Left lung (tissue), 10 donors: ENCODE data around the gene LINC01488. TPM values are rescaled to one million over a fixed set of nuclear protein-coding genes. Genes with fewer than 3 reads are reported as not detected.

ENCODE experiments used
- ATAC-seq: fragments of 200-7000 bp; cut with Tn5 transposase; one replicate; pipeline ENCODE4 v1.9.1; 2020; ENCODE audit warnings: moderate library complexity
- DNase-seq, 4 donors: peaks; one replicate each; pipeline ENCODE4 v3.0.0-alpha.2; 2013 to 2020
- H3K27ac ChIP-seq, 2 donors: fragments of 200-600 bp; sonication (generic) in 1 of 2; one replicate each; pipeline versions ENCODE4 v1.5.0 to v1.8.0; 2020 to 2021
- H3K27me3 ChIP-seq, 2 donors: fragments of 200-600 bp; sonication (generic) in 1 of 2; one replicate each; pipeline versions ENCODE4 v1.5.0 to v1.8.0; 2020 to 2021
- H3K36me3 ChIP-seq, 2 donors: fragments of 200-600 bp; sonication (generic) in 1 of 2; one replicate each; pipeline versions ENCODE4 v1.5.0 to v1.8.0; 2020 to 2021
- H3K4me1 ChIP-seq, 2 donors: fragments of 200-600 bp; one replicate each; pipeline ENCODE4 v1.8.0; 2021
- H3K4me3 ChIP-seq, 2 donors: fragments of 200-600 bp; sonication (generic) in 1 of 2; one replicate each; pipeline versions ENCODE4 v1.5.0 to v1.8.0; 2020 to 2021; ENCODE audit warnings: mild to moderate bottlenecking in 1 of 2
- H3K9me3 ChIP-seq, 2 donors: fragments of 200-600 bp; sonication (generic) in 1 of 2; one replicate each; pipeline versions ENCODE4 v1.5.0 to v1.8.0; 2020 to 2021
- intact Hi-C, 2 donors: fragments of 100-400 bp; cut with DNase I; formaldehyde crosslinking; loops; one replicate each; pipeline versions ENCODE4 v1.11.2 to v1.14.2; 2022
- polyA plus RNA-seq, 6 donors: library from polyadenylated mRNA; unstranded; fragments of 120-200 nt; gene quantifications; one replicate each; pipeline ENCODE4 v1.2.1, GENCODE V29; 2013; ENCODE audit not compliant: insufficient read length in 6 of 6
- total RNA-seq, 2 donors: library from RNA; stranded (reverse); fragmentation: NEBNext Ultra II Directional; extraction: Animal tissue kit (Norgen Biotek cat#: 25700); gene quantifications; one replicate each; pipeline ENCODE4 v1.2.1, GENCODE V29; 2021
- TF ChIP-seq, protein P1 (sequence below), 2 donors: fragments of 200-600 bp; sonication (generic) in 1 of 2; IDR thresholded peaks; one replicate each; pipeline versions ENCODE4 v1.5.0 to v1.8.0; 2021; ENCODE audit warnings: antibody characterized with exemption in 2 of 2
- donor health status: DM: no; HTN: yes; CAD: no.
- donor health status: DM: no; HTN: no; CAD: no.

LINC01488 gene
- total and polyA plus RNA-seq, 8 donors, result 0.04 to 0.12 (median 0.07) TPM; not detected in 2

GRCh38 chr11:69466039-69466438, 15.4 kb upstream of the LINC01488 start:
- no peak overlapping the region for H3K4me3 ChIP-seq
- no peak overlapping the region for H3K27ac ChIP-seq
- intact Hi-C loops, result no loop called here
- no peaks in the 10 kb centered on the region for H3K36me3 ChIP-seq
- TF ChIP-seq, protein P1, sequence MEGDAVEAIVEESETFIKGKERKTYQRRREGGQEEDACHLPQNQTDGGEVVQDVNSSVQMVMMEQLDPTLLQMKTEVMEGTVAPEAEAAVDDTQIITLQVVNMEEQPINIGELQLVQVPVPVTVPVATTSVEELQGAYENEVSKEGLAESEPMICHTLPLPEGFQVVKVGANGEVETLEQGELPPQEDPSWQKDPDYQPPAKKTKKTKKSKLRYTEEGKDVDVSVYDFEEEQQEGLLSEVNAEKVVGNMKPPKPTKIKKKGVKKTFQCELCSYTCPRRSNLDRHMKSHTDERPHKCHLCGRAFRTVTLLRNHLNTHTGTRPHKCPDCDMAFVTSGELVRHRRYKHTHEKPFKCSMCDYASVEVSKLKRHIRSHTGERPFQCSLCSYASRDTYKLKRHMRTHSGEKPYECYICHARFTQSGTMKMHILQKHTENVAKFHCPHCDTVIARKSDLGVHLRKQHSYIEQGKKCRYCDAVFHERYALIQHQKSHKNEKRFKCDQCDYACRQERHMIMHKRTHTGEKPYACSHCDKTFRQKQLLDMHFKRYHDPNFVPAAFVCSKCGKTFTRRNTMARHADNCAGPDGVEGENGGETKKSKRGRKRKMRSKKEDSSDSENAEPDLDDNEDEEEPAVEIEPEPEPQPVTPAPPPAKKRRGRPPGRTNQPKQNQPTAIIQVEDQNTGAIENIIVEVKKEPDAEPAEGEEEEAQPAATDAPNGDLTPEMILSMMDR (IDR thresholded peaks at IDR 0.05), result no peak
- ATAC-seq (no peak), DNase-seq (peak in 1 of 4 donors; percentile 19)
- H3K9me3 ChIP-seq, result peaks cover 0 to 11% of the 10 kb centered on the region in 2 donors
- H3K27me3 ChIP-seq, result peaks cover 0 to under 1% of the 10 kb centered on the region in 2 donors
- H3K4me1 ChIP-seq, result peaks cover 8 to 9% of the 10 kb centered on the region in 2 donors

- Histone ChIP-seq H3K4me3 (no peak overlapping the region), H3K27ac (no peak overlapping the region), H3K36me3 (no peaks in the 10 kb centered on the region), H3K9me3 (no peaks in the 10 kb centered on the region), H3K4me1 (peaks cover 8 to 9% of the 10 kb centered on the region in 2 donors), H3K27me3 (peaks cover 0 to 12% of the 10 kb centered on the region in 2 donors)
- DNase-seq, result no peak
- TF ChIP-seq, protein P1 (IDR thresholded peaks at IDR 0.05), result no peak
- intact Hi-C loops, result no loop called here
- ATAC-seq, result no peak
Measured at GRCh38 chr11:69467196-69467595, 14.3 kb upstream of the LINC01488 start.

DNA sequence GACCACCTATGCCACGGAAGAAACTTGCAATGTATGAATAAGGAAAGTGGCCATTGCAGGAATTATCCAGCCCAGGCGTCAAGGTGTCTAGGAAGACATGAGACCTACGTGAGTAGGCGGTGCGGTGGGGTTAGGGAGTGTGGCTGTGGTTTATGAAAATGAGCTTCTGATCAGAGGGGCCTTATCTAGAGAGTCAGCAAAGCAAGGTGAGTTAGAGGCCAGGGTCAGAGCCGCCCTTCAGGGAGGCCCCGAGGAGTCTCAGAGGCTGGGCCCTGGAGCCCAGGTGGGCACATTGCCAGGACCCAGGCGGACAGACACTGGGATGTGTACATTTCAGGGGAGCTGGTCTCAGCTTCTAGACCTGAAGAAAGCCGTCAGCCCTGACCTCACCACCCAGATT, 13.8 kb upstream of the LINC01488 start:
- peaks cover 8 to 9% of the 10 kb centered on the region in 2 donors for H3K4me1 ChIP-seq
- no peak overlapping the region for H3K4me3 ChIP-seq
- H3K36me3 ChIP-seq, result no peaks in the 10 kb centered on the region
- no peaks in the 10 kb centered on the region for H3K9me3 ChIP-seq
- no peak overlapping the region for H3K27ac ChIP-seq
- ATAC-seq (no peak), DNase-seq (peak in 1 of 4 donors; percentile 52)
- TF ChIP-seq, protein P1 (IDR thresholded peaks at IDR 0.05), result no peak
- H3K27me3 ChIP-seq, result peaks cover 0 to 12% of the 10 kb centered on the region in 2 donors
- intact Hi-C loops, result no loop called here

- no peaks in the 10 kb centered on the region for H3K36me3 ChIP-seq
- intact Hi-C loops, result no loop called here
- H3K9me3 ChIP-seq, result peaks cover 0 to 2% of the 10 kb centered on the region in 2 donors
- H3K4me1 ChIP-seq, result peaks cover 4 to 6% of the 10 kb centered on the region in 2 donors
- TF ChIP-seq, protein P1 (IDR thresholded peaks at IDR 0.05), result no peak
- DNase-seq (peak in 1 of 4 donors; percentile 24), ATAC-seq (no peak)
- H3K27ac ChIP-seq, result no peak overlapping the region
- no peak overlapping the region for H3K4me3 ChIP-seq
- peaks cover 0 to 12% of the 10 kb centered on the region in 2 donors for H3K27me3 ChIP-seq
Measured at GRCh38 chr11:69468221-69468620, 13.2 kb upstream of the LINC01488 start.

GRCh38 chr11:69468911-69469885, 12.3 kb upstream of the LINC01488 start:
- H3K4me1 ChIP-seq, result no peaks in the 10 kb centered on the region
- peaks cover 0 to 8% of the 10 kb centered on the region in 2 donors for H3K9me3 ChIP-seq
- H3K27ac ChIP-seq, result no peak overlapping the region
- intact Hi-C loops, result no loop called here
- H3K27me3 ChIP-seq, result peaks cover 0 to 12% of the 10 kb centered on the region in 2 donors
- DNase-seq (peak in 1 of 4 donors; percentile 57), ATAC-seq (no peak)
- TF ChIP-seq, protein P1 (IDR thresholded peaks at IDR 0.05), result no peak
- no peak overlapping the region for H3K4me3 ChIP-seq
- no peaks in the 10 kb centered on the region for H3K36me3 ChIP-seq
